ENCODE results near the gene DNMT3B.

GRCh38 chr20:32811886-32812285, 49.7 kb downstream of the DNMT3B start:
- TF ChIP-seq, protein P1, sequence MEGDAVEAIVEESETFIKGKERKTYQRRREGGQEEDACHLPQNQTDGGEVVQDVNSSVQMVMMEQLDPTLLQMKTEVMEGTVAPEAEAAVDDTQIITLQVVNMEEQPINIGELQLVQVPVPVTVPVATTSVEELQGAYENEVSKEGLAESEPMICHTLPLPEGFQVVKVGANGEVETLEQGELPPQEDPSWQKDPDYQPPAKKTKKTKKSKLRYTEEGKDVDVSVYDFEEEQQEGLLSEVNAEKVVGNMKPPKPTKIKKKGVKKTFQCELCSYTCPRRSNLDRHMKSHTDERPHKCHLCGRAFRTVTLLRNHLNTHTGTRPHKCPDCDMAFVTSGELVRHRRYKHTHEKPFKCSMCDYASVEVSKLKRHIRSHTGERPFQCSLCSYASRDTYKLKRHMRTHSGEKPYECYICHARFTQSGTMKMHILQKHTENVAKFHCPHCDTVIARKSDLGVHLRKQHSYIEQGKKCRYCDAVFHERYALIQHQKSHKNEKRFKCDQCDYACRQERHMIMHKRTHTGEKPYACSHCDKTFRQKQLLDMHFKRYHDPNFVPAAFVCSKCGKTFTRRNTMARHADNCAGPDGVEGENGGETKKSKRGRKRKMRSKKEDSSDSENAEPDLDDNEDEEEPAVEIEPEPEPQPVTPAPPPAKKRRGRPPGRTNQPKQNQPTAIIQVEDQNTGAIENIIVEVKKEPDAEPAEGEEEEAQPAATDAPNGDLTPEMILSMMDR (conservative IDR thresholded peaks at IDR 0.05; ENCODE audit: low read depth, low read length) = no peak
- no peak for TF ChIP-seq EZH2 (IDR thresholded peaks at IDR 0.05; ENCODE audit: low read length, unreplicated experiment)
